ENCODE data around the gene RNF144B.
A peak's percentile ranks its signal among the peaks of the same experiment; 100 is the strongest.

Gene RNF144B

GRCh38 chr6:18515767-18516166, 128.6 kb downstream of the RNF144B start:
- Histone ChIP-seq H3K4me3 (ENCODE audit: low read depth, low read length) (no peak overlapping the region), H3K27ac (no peak overlapping the region), H3K36me3 (replicated peaks) (no peaks in the 10 kb centered on the region), H3K27me3 (replicated peaks) (no peaks in the 10 kb centered on the region)
- in situ Hi-C loops (cut with HindIII; ENCODE audit: low pct_ligation_motif_present, low sequenced_read_pairs): no loop called here
- peak; percentile 38 for DNase-seq
- no peak for TF ChIP-seq CTCF (IDR thresholded peaks at IDR 0.05; ENCODE audit: low read depth, low read length, missing control alignments)
